Suprapubic skin (tissue), 4 donors: ENCODE data around the gene ANXA3. TPM values are rescaled to one million over a fixed set of nuclear protein-coding genes. Genes with fewer than 3 reads are reported as not detected.

Experiments
- total RNA-seq, 4 donors: library from RNA; depleted of rRNA; stranded (reverse); fragments of >200 nt; gene quantifications; one replicate each; pipeline ENCODE4 v1.1.0, GENCODE V29; 2016

Gene ANXA3
- total RNA-seq, 4 donors from 2014 or later, result 13.8 to 36.7 (median 19.8) TPM

Other genes with a start within 250 kb of the ANXA3 start
- 10 to 100 TPM; 29.7 to 79.1 (median 34.2) TPM for gene BMP2K, start 224.6 kb downstream of the ANXA3 start, total RNA-seq